Adrenal gland (tissue), 5 donors: Measurements from ENCODE around the gene GPC6.

Experiments
- CTCF ChIP-seq, 6 experiments: fragments of 450-650 bp in 4 of 6; fragments of 200-600 bp in 2 of 6; sonication (generic) in 1 of 6; IDR thresholded peaks; 1 replicate in 5 of 6; 2 replicates in 1 of 6; pipeline versions ENCODE4 v1.5.1 to v1.8.0; 2016 to 2021; ENCODE audit warnings: antibody characterized with exemption in 6 of 6, mild to moderate bottlenecking in 2 of 6, moderate library complexity in 1 of 6
- POLR2A ChIP-seq, 2 donors: fragments of 450-650 bp; IDR thresholded peaks; one replicate each; pipeline ENCODE4 v1.6.1; 2017; ENCODE audit warnings: antibody characterized with exemption in 2 of 2, mild to moderate bottlenecking in 2 of 2, moderate library complexity in 1 of 2
- donor health status: DM: no; HTN: no; CAD: no.

- no peak for TF ChIP-seq CTCF (IDR thresholded peaks at IDR 0.05)
- TF ChIP-seq POLR2A (IDR thresholded peaks at IDR 0.05): no peak
These were observed 447.7 kb downstream of the GPC6 start for GRCh38 chr13:93674337-93674755.
